NT2/D1 (cell line): ENCODE data around the gene PDGFC.

ENCODE experiments used
- SUZ12 ChIP-seq: IDR thresholded peaks from 2 replicates; pipeline ENCODE4 v1.6.1; 2011; ENCODE audit not compliant: insufficient read length, insufficient read depth; ENCODE audit errors: extremely low read depth
- YY1 ChIP-seq: IDR thresholded peaks from 2 replicates; pipeline ENCODE4 v1.6.1; 2011; ENCODE audit not compliant: insufficient read length, insufficient read depth
- ZNF274 ChIP-seq: IDR thresholded peaks from 2 replicates; pipeline ENCODE4 v1.6.1; 2011; ENCODE audit warnings: mild to moderate bottlenecking, low read depth, low read length

DNA sequence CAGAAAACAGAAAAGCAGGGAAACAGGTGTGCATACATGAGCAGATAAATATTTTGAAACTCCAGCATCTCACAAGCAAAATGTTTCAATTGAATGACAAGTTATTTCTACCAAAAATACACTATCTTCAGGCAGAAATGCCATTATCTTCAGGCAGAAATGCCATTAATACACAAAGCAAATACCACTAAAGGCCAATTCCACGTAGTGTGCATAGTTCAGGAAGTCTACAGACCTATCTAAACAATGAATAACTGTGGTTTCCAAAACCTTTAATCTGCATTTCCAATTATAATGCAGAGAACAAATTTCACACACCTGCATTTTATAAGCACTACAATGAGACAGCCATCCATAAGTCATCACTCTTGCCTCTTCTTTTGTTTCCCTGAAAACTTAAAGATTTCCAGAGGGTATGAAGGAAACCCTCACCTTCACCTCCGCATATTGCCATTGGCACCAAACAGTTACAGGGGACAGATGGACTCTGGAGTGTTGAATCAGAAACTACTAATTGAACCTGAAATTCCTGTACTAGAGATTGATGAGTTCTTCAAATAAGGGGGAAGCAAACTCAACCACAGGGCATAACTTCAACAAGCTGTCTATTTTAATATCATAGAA lies 179.0 kb downstream of the PDGFC start:
- no peak for TF ChIP-seq ZNF274
- no peak for TF ChIP-seq YY1
- no peak for TF ChIP-seq SUZ12
